Thoracic aorta (tissue), 2 donors: ENCODE measurements around the gene SYNPO2. TPM values are rescaled to one million over a fixed set of nuclear protein-coding genes. Genes with fewer than 3 reads are reported as not detected.
A peak's percentile ranks its signal among the peaks of the same experiment; 100 is the strongest.

Experiments used
- ATAC-seq: fragments of 150-250 bp; one replicate; pipeline ENCODE4 v1.8.0; 2017; ENCODE audit warnings: low read depth; ENCODE audit not compliant: insufficient number of reproducible peaks, low FRiP score
- DNase-seq: peaks from one replicate; pipeline ENCODE4 v3.0.0-alpha.2; 2020; ENCODE audit warnings: low spot score
- H3K27ac ChIP-seq, 2 donors: fragments of 200-600 bp; sonication (generic); 1 replicate in 1 of 2; 2 replicates in 1 of 2; pipeline ENCODE4 v1.5.1; 2016; ENCODE audit warnings: mild to moderate bottlenecking in 2 of 2, moderate library complexity in 2 of 2
- H3K27me3 ChIP-seq: fragments of 200-600 bp; sonication (generic); replicated peaks from 2 replicates; pipeline ENCODE4 v1.6.0; 2016; ENCODE audit warnings: mild to moderate bottlenecking; ENCODE audit not compliant: insufficient read depth
- H3K36me3 ChIP-seq: fragments of 200-600 bp; sonication (generic); one replicate; pipeline ENCODE4 v1.5.1; 2016
- H3K4me1 ChIP-seq, 2 donors: fragments of 200-600 bp; sonication (generic); 1 replicate in 1 of 2; 2 replicates in 1 of 2; pipeline versions ENCODE4 v1.5.1 to v1.6.0; 2016; ENCODE audit warnings: low read depth in 2 of 2, mild to moderate bottlenecking in 1 of 2; ENCODE audit not compliant: control insufficient read depth in 1 of 2
- H3K4me3 ChIP-seq: fragments of 200-600 bp; sonication (generic); 2 replicates; pipeline ENCODE4 v1.5.1; 2016; ENCODE audit warnings: mild to moderate bottlenecking
- H3K9me3 ChIP-seq: fragments of 200-600 bp; sonication (generic); 2 replicates; pipeline ENCODE4 v1.5.1; 2016
- CTCF ChIP-seq: fragments of 200-600 bp; sonication (generic); IDR thresholded peaks from one replicate; pipeline ENCODE4 v1.5.1; 2019; ENCODE audit warnings: antibody characterized with exemption
- total RNA-seq, 2 donors: library from RNA; depleted of rRNA; stranded (reverse); fragments of >200 nt; gene quantifications; one replicate each; pipeline versions ENCODE4 v1.1.0 to v1.2.3, GENCODE V29; 2016

Gene SYNPO2
- total RNA-seq, 2 donors from 2014 or later = 264 to 313 TPM

- no peak for ATAC-seq
- Histone ChIP-seq H3K9me3 (no peaks in the 10 kb centered on the region), H3K27me3 (no peaks in the 10 kb centered on the region), H3K36me3 (peaks cover 29% of the 10 kb centered on the region), H3K4me1 (peaks cover 29 to 62% of the 10 kb centered on the region in 2 donors), H3K27ac (peak overlapping the region; percentile 85 to 97), H3K4me3 (peak overlapping the region; percentile 50)
- TF ChIP-seq CTCF = no peak
- no peak for DNase-seq
These were observed 138.2 kb downstream of the SYNPO2 start for GRCh38 chr4:119026662-119027444.

DNA sequence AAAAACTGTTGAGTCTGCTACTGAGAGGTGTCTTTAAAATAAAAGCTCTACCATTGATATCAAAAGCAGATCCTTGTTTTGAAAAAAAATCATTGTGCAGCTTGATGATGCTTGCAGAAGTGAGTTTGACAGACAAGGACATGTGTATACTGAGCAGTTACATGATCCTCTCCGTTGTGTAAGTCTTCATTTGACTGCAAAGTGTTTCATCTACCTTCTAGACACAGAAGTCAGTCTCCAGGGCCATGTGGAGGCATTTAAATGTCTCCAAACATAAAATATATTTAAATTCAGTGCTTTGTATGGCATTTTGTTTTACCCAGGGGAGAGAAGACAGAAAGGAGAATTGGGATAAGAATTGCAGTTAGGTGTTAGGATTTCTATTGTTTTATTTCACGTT is 139.2 kb downstream of the SYNPO2 start:
- no peaks in the 10 kb centered on the region for H3K27me3 ChIP-seq
- DNase-seq = no peak
- TF ChIP-seq CTCF = no peak
- ATAC-seq = no peak
- H3K4me1 ChIP-seq = peaks cover 29 to 64% of the 10 kb centered on the region in 2 donors
- peaks cover 34% of the 10 kb centered on the region for H3K36me3 ChIP-seq
- H3K9me3 ChIP-seq = no peaks in the 10 kb centered on the region
- H3K27ac ChIP-seq = peak overlapping the region; percentile 85 to 97
- peak overlapping the region; percentile 50 for H3K4me3 ChIP-seq

DNA sequence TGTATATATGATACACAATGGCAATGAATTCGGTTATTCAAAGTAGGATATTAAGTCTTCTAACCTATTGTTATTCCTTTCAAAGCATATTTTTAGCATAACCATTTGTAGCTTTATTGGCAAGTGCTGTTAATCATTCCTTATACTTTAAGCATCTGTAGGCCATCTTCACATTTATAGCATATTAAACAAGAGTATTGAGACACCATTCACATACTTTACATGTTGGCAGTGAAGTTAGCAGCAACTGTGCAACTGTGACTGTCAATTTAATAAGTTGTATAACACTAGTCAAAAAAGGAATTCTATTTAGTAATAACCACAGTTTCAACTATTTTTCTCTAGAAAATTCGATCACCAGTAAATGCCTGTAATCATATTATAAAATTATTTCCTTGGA is 139.6 kb downstream of the SYNPO2 start:
- Histone ChIP-seq H3K36me3 (peaks cover 30% of the 10 kb centered on the region), H3K9me3 (no peaks in the 10 kb centered on the region), H3K4me1 (peaks cover 29 to 64% of the 10 kb centered on the region in 2 donors), H3K27me3 (no peaks in the 10 kb centered on the region), H3K27ac (peak overlapping the region; percentile 85 to 97), H3K4me3 (peak overlapping the region; percentile 50)
- TF ChIP-seq CTCF = no peak
- ATAC-seq (no peak), DNase-seq (no peak)

DNA sequence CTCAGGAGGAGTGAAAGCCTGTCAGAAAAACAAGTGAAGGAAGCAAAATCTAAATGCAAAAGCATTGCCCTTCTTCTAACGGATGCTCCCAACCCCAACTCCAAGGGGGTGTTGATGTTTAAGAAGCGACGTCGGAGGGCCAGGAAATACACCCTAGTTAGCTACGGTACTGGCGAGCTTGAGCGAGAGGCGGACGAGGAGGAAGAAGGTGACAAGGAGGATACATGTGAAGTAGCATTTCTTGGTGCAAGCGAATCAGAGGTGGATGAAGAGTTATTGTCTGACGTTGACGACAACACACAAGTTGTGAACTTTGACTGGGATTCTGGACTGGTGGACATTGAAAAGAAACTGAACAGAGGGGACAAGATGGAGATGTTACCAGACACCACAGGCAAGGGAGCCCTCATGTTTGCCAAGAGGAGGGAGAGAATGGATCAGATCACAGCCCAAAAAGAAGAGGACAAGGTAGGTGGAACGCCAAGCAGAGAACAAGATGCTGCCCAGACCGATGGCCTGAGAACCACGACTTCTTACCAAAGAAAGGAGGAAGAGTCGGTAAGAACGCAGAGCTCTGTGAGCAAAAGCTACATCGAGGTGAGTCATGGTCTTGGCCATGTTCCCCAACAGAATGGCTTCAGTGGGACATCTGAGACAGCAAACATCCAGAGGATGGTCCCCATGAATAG is 141.3 kb downstream of the SYNPO2 start:
- peak overlapping the region; percentile 7 for H3K4me3 ChIP-seq
- no peak for TF ChIP-seq CTCF
- no peaks in the 10 kb centered on the region for H3K27me3 ChIP-seq
- H3K27ac ChIP-seq = peak overlapping the region; percentile 28 to 59
- no peak for DNase-seq
- peaks cover 36 to 71% of the 10 kb centered on the region in 2 donors for H3K4me1 ChIP-seq
- peaks cover 27% of the 10 kb centered on the region for H3K36me3 ChIP-seq
- ATAC-seq = no peak
- H3K9me3 ChIP-seq = no peaks in the 10 kb centered on the region

GRCh38 chr4:119030536-119030890 is 141.9 kb downstream of the SYNPO2 start:
- Histone ChIP-seq H3K4me1 (peaks cover 31 to 71% of the 10 kb centered on the region in 2 donors), H3K36me3 (peaks cover 27% of the 10 kb centered on the region), H3K27ac (peak overlapping the region; percentile 28 to 49), H3K9me3 (no peaks in the 10 kb centered on the region), H3K27me3 (no peaks in the 10 kb centered on the region), H3K4me3 (no peak overlapping the region)
- ATAC-seq (no peak), DNase-seq (no peak)
- TF ChIP-seq CTCF = no peak
